LoVo (cell line): Measurements from ENCODE around the gene RBM20.

Experiments used
- DNase-seq: peaks from one replicate; pipeline ENCODE4 v3.0.0-alpha.2; 2016; ENCODE audit warnings: low spot score

The RBM20 gene

DNA sequence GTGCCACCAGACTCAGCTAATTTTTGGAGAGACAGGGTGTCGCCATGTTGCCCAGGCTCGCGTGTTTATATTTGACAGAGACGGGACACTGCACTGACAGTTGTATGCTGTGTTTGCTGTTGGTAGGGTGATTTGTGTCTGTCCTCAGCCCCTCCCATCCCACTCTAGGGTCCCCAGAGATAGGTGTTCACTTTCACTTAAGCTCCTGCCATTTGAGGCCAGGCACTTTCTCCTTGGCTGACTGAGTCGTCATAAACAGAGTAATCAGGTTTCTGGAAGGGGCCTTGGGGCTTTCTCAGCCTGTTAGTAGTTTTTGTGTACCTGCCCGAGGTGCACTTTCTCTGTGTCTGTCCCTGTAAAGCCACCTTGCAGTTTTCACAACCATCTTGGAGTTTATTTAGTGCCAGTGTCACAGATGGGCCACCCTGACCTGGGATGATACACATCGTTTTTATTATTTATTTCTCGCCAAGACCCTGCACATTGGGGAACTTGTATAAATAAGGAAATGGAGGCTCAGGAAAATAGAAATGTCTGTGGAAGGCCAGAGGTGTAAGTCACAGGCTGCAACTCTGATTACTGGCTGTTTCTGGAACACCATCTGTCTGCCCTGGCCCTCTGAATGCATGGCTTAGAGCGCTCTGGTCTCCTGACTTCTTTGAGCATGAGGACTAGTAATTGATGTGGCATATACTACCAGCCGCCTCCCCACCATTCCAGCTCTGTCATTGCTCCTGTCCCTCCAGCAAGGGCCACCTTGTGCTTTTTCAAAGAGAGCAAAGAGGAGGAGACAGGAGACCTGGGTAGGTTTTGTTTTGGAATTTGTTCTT lies 145.7 kb downstream of the RBM20 start:
- DNase-seq = no peak

DNA sequence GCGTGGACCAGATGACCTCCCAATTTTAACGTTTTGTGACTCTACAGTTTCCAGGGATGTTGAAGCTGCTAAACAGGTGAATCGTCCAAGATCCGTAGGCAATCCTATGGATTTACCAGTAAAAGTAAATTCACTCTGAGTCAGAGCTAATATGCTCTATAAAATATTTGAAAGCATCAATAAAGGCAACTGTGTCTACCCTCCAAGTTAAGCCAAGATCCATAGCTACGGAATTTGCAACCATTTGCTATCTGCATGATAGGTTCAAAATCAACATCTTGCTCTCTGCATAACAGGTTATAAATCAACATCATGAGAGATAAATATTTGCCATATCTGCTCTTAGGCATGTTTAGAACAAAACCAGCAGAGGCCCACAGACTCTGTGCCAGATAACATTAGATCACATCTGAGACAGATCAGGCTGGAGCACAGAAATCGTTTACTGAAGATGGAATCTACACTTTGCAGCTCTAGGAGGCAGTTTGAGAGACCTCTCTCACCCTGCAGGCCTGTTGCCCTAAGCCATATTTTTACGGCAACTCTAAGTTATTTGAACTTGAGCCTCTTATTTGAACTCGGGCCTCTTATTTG lies 146.9 kb downstream of the RBM20 start:
- DNase-seq = no peak

DNA sequence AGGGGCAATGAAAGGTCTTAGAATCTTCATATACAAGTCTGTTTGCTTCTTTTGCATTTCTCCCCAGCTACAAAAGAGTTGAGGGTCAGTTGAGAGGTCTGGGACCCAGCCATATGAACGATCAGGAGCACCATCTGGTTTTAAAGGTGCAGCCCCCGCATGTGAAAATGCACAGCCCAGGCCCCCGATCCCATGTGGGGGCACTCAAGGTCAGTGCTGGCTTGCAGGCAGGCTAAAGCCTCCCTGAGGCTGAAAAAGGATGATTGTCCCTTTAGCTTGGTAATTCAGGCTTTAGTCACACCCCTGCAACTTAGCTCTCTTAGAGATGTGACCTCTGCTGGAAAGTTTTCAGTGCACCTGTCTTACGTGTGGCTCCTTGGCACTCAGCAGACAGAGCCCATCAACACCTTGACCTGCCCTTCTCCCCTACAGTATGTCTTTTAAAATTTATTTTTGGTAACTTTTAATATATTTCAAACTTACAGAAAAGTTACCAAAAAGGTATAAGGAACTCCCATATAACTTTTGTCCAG lies 147.5 kb downstream of the RBM20 start:
- DNase-seq = no peak

DNA sequence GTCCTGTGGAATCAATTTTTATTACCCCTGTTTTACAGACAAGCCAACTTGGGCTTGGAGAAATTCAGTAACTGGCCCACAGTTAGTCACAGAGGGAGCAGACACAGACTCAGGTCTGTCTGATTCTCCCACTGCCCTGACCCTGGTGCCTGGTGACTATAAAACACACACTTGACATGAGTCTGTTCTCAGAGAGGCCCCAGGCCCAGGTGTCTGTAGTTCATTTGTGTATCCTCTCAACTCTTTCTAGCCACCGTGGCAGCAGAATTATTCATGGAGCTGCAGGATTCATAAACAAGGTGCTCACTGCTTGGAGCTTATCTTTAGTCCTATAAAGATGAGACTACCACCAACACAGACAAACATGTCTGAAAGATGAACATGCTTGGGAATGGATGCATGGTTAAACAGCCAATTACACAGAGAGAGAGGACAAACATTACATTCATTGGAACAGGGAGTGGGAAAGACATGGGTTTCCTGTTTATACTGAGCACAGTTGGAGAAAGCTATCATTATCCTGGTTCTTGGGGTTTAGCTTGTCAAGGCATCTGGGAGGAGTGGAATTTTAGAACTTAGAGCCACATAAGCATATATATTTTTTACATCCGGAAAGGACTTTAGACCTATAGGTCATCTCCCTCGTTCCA lies 148.5 kb downstream of the RBM20 start:
- DNase-seq = no peak

- no peak for DNase-seq
Observed at GRCh38 chr10:110793128-110793812, 149.1 kb downstream of the RBM20 start.

GRCh38 chr10:110793886-110794285 lies 149.8 kb downstream of the RBM20 start:
- DNase-seq = no peak

GRCh38 chr10:110794808-110795207 lies 150.7 kb downstream of the RBM20 start:
- no peak for DNase-seq

DNA sequence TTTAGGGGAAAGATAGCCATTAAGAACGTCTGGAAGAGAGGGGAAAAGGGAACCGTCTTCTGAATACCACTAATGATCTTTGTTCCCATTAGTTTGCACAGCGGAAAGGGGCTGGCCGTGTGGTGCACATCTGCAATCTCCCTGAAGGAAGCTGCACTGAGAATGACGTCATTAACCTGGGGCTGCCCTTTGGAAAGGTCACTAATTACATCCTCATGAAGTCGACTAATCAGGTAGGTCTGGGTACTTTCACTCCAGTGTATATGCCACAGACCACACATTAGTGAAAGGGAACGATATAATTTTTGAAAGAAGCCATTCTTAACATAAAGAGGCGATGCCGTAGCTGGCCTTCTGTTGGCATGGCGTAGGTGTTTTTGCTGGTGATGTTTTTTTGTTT lies 153.3 kb downstream of the RBM20 start:
- no peak for DNase-seq

- DNase-seq = no peak
Observed at GRCh38 chr10:110798340-110798739, 154.2 kb downstream of the RBM20 start.

DNA sequence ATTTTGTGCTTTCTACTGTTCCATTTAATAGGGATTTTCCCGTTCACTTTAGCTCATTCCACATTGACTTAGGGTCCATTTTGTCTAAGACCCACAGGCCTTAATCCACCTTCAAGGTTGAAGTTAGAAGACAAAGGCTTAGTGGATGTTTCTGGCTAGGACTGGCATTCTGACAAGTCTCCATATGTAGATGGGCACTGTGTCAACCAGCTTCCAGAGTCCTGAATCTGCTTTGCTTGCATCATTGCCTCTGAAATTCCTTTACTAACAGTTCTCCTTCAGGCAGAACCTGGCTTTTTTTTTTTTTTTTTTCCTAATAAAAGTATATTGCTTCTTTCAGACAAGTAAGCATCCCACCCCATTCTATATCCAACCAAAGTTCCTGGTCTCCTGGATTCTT lies 158.0 kb downstream of the RBM20 start:
- DNase-seq = no peak

DNA sequence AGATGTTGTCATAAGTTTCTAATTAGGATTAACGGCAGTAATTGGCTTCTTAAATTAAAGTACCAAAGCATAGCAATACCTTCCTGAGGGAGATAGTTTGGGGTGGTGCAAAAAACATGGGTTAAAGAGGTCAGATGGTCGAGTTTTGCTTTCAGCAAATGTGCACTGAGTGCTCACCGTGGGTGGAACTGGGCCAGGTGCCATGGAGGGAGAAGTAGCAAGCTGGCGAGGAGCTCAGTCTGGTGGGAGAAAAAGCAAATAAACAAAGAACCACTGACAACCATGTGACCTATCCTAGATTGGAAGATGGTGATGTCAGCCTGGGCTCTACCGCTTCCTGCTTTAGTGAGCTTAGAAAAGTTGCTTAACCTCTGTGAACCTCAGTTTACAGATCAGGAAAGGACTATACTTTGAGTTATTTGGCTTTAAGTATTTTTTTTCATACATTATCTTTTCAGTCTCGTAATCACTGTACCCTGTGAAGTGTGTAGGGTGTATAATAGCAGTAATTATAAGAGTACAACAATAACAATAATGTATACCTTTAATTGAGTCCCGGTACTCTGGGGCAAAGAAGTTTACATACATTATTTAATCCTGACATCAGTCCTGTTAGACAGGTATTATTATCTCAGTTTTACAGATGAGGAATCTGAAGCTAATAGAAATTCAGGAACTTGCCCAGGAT lies 158.6 kb downstream of the RBM20 start:
- peak; percentile 38 for DNase-seq

- no peak for DNase-seq
Observed at GRCh38 chr10:110803239-110803749, 159.2 kb downstream of the RBM20 start.

GRCh38 chr10:110803830-110804338 lies 159.7 kb downstream of the RBM20 start:
- DNase-seq = no peak

DNA sequence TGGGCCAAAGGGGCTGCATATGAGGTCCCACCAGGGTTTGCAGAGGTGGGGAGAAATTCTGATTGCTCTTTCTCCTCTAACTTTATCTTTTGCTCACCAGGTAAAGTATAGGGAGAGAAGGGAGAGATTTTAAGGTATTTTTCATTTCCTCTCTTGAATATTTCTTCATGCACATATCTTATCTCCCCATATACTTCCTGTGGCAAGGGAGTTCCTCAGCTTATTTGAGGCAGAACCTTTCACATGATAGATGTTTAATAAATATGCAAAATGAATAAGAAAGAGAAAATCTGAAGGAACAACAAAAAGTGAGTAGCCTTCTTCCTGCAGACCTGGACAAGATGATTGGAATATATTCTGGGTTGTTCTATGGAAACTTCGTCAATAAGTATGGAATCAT lies 160.2 kb downstream of the RBM20 start:
- no peak for DNase-seq

- no peak for DNase-seq
Observed at GRCh38 chr10:110805292-110805691, 161.2 kb downstream of the RBM20 start.

DNA sequence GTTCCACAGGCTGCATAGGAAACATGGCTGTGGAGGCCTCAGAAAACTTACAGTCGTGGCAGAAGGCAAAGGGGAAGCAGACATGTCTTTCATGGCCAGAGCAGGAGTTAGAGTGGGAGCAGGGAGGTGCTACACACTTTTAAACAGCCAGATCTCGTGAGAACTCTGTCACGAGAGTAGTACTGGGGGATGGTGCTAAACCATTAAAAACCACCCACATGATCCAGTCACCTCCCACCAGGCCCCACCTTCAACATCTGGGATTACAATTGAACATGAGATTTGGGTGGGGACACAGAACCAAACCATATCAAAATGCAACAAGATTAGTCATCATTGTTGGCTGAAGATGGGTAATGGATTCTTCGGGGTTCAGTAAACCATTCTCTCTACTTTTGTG lies 162.2 kb downstream of the RBM20 start:
- DNase-seq = no peak

- DNase-seq = no peak
Observed at GRCh38 chr10:110808123-110808522, 164.0 kb downstream of the RBM20 start.

GRCh38 chr10:110808615-110809014 lies 164.5 kb downstream of the RBM20 start:
- DNase-seq = no peak

- no peak for DNase-seq
Observed at GRCh38 chr10:110810625-110811024, 166.5 kb downstream of the RBM20 start.

GRCh38 chr10:110811791-110812581 lies 167.8 kb downstream of the RBM20 start:
- DNase-seq = no peak

DNA sequence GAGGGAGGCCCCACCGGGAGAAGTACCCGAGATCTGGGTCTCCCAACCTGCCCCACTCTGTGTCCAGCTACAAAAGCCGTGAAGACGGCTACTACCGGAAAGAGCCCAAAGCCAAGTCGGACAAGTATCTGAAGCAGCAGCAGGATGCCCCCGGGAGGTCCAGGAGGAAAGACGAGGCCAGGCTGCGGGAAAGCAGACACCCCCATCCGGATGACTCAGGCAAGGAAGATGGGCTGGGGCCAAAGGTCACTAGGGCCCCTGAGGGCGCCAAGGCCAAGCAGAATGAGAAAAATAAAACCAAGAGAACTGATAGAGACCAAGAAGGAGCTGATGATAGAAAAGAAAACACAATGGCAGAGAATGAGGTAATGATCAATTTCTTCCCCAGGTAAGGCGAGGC lies 168.4 kb downstream of the RBM20 start:
- no peak for DNase-seq
